Stimulated activated CD8-positive, alpha-beta memory T cell treated with anti-CD3 and anti-CD28 coated beads, Interleukin-2, amount 100 ng/mL, for 1 hour (primary cell): ENCODE measurements around the gene CELSR3.

Experiments used
- DNase-seq, 2 donors: peaks; one replicate each; pipeline ENCODE4 v3.0.0-alpha.2; 2020; ENCODE audit warnings: low read depth in 2 of 2

Gene CELSR3

DNA sequence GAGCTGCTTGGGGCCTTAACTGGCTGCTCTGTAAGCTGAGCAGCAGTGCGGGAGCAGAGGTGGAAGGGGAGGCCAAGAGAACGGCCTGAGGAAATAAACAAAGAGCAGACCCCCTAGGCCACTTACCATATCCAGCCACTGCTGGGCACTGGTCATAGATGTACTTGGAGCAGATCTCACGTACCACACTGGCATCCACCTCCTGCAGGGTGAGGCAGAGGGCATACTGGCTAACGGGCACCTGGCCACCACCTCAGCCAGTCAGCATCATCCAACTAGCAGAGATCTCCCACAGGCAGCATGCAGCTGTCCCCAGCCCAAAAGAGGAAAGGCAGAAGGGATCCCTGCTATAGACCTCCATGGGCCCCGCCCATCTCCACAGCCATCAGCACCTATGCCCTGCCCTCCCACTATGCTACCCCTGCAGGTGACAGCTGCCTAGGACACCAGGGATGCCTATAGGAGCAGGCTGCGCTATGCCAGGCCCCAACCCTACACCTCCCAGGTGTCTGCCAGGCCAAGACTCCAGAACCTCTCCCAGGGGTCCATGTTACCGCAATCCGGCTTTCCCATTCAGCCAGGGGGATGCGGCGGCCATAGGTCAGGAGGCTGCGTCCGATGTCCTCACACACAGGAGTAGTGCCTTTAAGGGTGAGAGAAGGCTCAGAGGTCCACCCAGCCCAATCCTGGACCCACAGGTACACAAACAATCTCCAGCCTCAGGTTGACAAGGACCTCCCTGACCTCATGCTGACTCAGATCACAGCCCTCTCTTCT is 63.0 kb downstream of the CELSR3 start:
- DNase-seq, result no peak

DNA sequence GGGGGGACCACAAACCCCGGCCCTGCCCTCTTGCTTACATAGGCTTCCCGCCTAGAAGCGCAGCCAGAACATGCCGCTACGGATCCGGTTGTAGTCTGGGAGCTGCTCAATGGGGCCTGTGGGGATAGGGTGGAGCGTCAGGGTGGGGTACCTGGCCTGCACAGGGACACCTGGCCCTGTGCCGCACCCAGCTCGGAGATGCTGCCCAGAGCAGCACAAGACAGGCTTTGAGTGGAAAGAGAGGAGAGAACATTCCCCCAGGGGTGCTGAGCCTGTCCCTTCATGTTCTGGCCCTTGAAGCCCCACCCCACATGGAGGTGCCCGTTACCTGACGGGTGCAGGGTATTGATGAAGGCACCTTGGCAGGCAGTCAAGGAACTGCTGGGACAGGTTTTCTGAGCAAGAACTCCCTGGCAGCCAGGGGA is 63.6 kb downstream of the CELSR3 start:
- no peak for DNase-seq

DNA sequence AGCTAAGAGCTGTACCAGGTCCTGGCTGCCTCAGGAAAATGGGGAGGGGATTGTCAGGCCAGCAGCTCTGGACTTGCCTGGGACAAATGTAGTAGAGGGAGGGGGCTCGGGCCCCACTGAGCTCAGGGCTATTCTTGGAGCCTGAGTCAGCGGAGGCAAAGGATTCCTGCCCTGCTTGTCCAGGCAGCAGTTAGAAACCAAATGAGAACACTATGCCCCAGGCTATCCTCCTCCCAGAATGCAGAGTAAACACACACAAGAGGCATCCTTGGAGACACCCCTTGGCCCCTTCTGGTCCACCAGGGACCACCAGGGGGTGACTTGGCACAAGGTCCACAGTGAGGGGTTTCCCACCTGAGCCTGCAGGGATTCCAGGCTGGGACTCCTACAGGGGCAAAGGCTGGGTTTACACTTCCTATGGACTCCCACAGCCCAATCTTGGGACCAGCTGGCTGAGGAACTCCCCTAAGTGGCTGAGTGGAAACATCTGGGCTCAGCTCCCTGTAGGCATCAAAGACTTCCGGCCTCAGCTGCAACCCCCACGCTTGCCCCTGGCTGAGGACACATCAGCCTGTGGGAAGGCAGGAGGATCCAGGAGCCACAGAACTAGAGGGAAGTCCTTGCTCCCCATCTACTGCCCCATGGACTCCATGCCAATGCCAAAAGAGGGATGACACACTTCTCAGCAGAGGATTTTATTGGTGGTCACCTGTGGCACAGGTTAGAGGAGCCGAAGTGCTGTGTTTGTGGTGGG is 64.2 kb downstream of the CELSR3 start:
- DNase-seq, result no peak

DNA sequence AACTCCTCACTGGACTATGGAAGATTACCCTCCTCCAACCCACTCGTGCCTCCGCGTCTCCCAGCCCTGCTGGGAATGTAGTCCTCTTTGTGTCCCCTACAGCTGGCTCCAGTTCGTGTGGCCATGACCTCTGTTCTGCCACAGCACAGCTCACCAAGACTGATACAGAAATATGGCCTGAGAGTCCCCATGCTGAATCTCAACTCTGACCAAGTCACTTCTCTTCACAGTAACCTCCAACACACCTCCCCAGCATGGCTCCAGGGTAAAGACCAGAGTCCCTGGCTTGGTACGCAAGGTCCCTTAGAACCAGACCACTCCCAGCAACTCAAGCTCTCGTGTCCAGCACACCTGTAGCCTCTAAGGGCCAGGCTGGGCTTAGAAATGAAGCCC is 65.3 kb downstream of the CELSR3 start:
- no peak for DNase-seq

DNA sequence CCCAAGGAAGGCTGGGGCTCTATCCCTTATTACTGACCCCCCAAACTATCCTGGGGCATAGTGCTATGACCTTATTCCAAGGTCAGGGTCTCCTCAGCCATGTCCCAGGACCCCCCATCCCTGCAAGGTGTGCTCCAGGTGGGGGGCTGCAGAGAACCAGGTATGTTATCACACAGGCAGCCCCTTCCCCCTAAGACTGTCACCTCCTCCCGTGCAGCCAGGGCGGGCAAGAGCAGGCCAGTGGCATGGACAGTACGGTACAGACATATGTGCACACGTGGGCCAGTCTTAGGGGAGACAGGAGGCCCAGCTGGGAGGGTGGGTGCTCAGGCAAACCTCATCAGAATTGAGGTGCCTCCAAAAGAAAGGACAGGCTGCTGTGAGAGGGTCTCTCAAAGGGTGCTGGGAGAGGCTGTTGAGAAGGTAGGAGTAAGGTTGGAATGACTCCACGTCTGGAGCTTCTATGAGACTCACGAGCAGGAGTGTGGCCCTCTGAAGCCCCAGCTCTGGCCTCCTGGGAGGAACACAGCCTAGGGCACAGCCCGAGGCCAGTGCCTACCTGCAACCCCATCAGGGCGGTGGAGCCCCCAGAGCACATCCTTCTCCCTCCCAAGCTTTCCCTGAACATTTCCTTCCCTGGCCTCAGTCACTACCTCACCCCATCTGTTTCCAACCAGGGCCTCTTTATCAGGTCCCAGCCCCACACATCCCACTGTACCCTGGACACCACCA is 65.8 kb downstream of the CELSR3 start:
- no peak for DNase-seq

DNA sequence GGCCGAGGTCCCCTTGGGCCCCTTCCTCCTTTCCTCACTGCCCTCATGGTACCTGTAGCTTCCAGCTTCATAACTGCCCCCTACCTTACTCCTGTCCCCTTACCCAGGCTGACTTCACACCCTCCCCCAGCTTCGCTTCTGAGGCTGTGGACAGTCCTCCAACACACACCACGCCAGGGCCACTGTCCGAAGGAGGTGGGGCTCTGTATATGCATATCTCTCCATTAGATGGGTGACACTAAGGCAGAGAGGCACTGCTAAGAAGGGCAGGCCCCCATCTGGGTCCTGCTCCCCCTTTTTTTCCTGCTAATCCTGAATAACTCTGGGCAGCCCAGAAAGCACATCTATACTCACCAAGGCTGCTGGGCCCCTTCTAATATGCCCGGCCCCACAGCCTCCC is 66.5 kb downstream of the CELSR3 start:
- no peak for DNase-seq

DNA sequence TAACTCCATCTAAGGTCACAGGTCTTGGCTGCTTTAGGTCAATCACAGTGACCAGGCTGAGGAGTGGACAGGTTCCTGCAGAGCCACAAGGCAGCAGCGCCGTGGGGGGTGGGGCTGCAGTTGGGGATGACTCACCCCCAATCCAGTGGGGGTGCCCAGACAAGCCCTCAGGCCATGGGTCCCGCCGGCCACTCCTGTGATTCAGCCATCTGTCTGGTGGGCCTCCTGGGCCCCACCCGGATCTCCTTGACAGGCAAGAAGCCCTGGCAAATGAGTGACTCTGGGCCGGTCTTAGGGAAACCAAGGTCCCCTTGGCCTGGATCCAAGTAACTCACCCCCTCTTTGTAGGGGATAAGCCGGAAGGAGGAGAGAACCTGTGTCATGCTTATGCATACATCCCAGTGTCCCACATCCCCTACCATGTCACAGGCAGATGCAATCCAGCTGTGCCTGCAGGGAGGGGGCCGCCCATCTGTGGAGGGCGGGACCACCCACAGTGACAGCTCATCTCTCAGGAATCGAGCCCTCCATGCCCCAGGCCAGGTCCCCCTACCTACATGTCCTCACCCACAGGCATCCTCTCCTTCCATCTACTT is 67.1 kb downstream of the CELSR3 start:
- no peak for DNase-seq

DNA sequence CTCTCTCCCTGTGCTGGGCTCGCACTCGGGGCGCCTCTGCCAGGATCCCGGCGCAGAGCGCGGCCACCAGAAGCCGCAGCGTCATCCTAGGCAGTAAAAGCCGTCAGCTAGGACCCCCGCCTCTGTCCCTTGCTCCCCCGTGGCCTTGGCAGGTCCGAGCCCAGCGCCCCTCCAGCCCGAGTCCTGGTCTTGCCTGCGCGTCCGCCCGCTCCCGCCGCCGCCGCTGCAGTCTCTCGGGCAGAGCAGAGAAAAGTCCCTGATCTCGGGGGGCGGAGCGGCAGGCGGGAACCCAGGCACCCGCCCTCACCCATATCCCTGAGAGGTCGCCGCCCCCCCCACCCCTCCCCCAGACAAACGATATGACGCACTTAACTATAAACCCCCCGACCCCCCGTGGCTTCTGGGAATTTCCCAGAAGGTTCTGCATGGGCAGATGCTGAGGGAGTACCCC is 67.6 kb downstream of the CELSR3 start, which contains the start of gene COL7A1:
TSS of gene COL7A1 (minus strand) at position 255 of the 451 bp plus-strand sequence. CDS start at position 85, 170 bp downstream.
- no peak for DNase-seq

DNA sequence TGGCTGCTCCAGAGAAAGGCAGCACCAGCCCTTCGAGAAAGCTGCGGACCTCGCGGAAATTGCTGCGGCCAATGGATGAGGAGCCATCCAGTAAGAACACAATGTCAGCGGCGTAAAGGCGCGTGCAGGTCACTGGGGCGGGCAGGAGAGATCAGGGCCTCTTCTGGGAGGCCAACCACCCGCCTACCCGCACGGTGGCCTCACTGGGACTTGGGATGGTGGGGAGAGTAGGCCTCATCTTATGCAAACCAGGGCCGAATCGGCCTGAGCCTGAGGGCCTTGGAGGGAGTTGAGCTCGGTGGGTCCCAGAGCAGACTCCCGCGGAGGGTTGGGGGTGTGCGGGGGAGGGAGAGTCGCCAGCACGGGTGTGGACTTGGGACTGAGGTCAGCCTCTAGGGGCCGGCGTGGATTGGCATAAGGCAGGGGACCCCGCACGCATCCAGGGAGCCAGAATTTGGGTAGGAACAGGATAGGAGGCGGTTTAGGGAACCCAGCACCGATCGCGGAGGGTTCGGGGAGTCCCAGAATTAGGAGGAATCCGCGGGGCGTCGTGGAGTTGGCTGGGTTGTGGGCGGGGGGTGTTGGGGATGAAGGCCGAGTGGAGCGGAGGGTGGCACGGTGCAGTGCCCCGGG is 68.2 kb downstream of the CELSR3 start:
- no peak for DNase-seq

DNA sequence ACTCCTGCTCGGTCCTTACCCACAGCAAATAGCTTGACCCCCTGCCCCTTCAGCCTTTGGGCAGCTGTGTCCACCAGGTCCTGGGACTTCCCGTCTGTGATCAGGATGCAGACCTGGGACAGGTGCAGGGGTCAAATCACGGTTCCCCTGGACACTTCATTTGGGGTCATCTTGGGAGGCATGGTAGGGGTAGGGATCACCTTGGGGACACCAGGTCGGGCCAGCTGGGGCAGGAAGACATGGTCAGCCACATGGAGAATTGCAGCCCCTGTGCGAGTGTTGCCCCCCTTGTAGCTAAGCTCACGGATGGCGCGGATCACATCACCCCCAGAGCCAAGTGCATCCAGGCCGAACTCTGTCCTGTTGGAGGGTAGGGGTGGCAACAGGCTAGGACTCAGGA is 69.3 kb downstream of the CELSR3 start:
- no peak for DNase-seq

DNA sequence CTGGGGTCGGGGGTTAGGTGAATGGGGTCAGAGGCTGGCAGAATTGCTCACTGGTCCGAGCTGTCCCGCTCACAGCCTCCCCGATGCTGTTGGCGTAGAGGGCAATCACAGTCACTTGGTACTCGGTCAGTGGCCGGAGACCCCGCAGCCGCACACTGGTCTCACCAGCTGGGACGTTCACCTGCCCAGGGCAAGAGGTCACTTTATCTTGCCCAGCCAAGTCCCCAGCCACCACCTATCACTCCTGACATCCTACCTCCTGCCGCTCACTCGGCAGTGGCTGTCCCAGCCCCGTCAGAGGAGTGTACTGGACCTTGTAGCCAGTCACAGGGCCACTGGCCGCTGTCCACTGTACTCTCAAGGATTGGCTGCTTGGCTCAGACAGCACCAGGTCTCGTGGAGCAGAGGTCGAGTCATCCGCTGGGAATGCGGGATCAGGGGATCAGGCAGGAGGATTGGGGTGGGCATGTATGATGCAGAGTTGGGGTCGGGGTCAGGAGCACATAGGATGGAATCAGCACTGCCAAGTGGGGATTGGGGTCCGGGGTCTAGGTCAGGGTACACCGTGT is 70.1 kb downstream of the CELSR3 start:
- DNase-seq, result no peak

DNA sequence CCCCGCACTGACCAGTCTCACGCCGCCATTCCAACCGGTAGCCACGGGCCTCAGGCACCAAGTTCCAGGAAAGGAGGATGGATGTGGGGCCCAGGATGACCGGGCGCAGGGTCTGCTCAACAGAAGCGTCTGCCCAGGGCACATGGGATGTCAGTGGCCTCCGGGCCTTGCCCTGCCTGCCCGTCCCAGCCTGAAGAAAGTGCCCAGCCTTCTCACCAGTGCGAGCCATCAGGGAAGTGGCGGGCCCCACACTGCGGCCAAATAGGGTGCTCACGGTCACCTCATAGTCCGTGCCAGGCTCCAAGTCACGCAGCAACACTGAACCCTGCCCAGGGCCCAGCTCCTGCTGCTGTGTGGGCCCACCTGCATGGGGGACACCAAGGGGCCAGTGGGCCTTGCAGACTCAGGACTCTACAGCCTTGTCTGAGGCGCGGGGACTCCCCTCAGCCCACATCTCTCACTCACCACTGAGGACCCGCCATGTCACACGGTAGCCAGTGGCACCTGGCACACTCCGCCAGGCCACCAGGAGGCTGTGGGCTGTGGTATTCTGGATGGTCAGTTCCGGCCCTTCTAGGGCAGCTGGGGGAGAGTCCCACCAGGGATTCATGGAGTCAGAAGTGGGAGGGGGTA is 70.7 kb downstream of the CELSR3 start:
- no peak for DNase-seq

DNA sequence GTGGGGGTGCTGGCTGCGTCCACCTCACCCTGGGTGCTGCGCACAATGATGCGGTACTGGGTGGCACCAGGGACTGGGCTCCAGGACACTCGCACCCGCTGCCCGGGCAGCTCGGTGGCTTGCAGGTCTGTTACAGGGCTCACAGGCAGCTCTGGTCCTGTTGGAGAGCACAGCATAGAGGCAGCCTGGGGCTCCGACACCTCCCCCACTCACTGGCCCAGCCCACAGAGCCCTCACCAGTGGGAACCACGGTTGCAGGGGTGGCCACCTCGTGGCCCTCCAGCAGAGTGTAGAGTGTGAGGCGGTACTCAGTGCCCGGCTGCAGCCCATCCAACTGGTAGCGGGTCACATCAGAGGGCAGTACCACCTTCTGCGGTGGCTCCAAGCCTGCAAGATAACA is 71.2 kb downstream of the CELSR3 start:
- no peak for DNase-seq

DNA sequence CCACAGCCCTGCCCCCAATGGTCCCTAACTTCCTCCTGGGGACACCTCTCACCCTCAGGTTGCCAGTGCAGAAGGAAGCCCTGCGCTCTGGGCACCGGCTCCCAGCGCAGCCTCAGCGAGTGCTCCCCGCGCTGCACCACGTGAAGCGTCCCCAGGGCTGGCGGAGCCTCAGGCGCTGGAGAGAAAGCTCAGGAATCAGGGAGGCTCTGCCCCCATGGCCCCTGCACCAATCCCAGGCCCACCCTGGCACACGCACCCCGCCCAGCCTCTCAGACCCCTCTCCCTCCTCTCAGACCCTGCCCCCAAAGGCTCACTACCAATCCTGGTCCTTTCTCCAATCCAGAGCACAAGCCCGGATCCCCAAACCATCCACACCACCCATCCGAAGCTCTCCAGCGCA is 74.5 kb downstream of the CELSR3 start:
- no peak for DNase-seq

DNA sequence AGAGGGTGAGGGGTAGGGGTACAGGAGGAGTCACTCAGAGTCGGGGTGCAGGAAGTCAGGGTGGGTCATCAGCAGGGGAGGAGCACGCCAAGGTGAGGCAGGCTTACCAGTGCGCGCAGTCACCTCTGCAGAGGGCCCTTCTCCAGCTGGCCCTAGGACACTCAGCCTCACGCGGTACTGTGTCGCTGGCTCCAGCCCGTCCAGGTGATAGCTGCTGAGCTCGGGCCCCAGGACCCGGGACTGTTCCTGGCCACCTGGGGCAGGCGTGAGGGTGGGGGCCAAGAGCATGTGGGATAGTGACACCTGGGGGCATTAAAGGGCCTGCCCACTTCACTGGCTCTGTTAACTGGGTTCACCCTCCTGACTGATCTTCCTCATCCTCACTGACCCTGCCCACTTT is 75.0 kb downstream of the CELSR3 start:
- no peak for DNase-seq
